Frontal cortex (tissue), 4 donors: Measurements from ENCODE around the gene HSPB9. TPM values are rescaled to one million over a fixed set of nuclear protein-coding genes. Genes with fewer than 3 reads are reported as not detected.
A peak's percentile ranks its signal among the peaks of the same experiment; 100 is the strongest.

Source experiments
- DNase-seq, 2 donors: peaks; one replicate each; pipeline ENCODE4 v3.0.0; 2012; ENCODE audit warnings: low spot score in 2 of 2
- FAIRE-seq: peaks from 2 replicates; lab custom pipeline; 2012; peaks lifted over from hg19 to GRCh38; lab: Jason Lieb, UNC
- total RNA-seq: library from RNA; depleted of rRNA; stranded (reverse); fragments of >200 nt; gene quantifications from one replicate; pipeline ENCODE4 v1.2.3, GENCODE V29; 2014
- donor health status: control.
- donor health status: control.
- donor health status: control.

Gene HSPB9
- total RNA-seq, 1 donor from 2014 or later, result under 0.01 TPM

- no peak for FAIRE-seq
- no peak for DNase-seq
Observed at GRCh38 chr17:42117397-42118125, 5.0 kb upstream of the HSPB9 start.

DNA sequence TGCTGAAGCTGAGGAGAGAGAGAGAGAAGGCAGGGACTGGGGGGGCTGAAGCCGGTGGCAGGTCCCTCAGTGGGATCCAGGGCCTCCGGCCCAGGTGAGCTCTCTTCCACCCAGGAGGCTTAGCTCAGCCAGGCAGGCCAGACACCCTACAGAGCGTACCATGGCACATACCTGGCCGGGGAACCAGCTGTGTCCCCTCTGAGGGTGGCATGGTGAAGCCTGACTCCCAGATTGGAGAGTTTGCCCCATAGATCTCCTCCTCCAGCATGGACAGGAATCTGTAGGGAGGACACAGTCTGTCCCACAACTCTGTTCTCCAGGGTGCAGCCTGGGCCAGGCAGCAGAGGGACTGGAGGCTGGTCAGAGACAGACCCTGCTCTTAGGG, 4.5 kb upstream of the HSPB9 start:
- FAIRE-seq (no peak), DNase-seq (no peak)

GRCh38 chr17:42118545-42118944, 4.1 kb upstream of the HSPB9 start:
- DNase-seq (no peak), FAIRE-seq (no peak)

- DNase-seq, result no peak
- no peak for FAIRE-seq
Observed at GRCh38 chr17:42119301-42119700, 3.3 kb upstream of the HSPB9 start.

- no peak for FAIRE-seq
- DNase-seq, result no peak
Observed at GRCh38 chr17:42120161-42120769, 2.3 kb upstream of the HSPB9 start.

GRCh38 chr17:42120770-42121769, 1.5 kb upstream of the HSPB9 start, which contains the start of gene KAT2A:
Gene KAT2A (minus strand): TSS chr17:42121367. CDS start chr17:42121304, 63 bp downstream.
- DNase-seq, result peak; percentile 96 to 97
- FAIRE-seq, result no peak

- FAIRE-seq, result no peak
- DNase-seq, result no peak
Observed at GRCh38 chr17:42124256-42124655, 1.7 kb downstream of the HSPB9 start.

GRCh38 chr17:42125565-42125964, 3.0 kb downstream of the HSPB9 start:
- no peak for FAIRE-seq
- no peak for DNase-seq

GRCh38 chr17:42126836-42127235, 4.2 kb downstream of the HSPB9 start:
- no peak for DNase-seq
- FAIRE-seq, result no peak

DNA sequence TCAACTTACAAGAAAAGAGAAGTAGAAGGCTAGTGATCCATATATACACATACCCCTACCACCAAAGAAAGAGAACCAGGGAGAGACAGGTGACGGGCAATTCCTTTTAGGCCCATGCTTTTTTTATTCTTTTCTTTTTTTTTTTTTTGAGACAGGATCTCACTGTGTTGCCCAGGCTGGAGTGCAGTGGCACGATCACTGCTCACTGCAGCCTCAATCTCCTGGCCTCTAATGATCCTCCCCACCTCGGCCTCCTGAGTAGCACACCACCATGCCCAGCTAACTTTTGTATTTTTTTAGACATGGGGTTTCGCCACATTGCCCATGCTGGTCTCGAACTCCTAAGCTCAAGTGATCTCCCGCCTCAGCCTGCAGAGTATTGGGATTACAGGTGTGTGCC, 4.8 kb downstream of the HSPB9 start:
- no peak for DNase-seq
- no peak for FAIRE-seq

GRCh38 chr17:42129109-42129837, 6.7 kb downstream of the HSPB9 start:
- no peak for FAIRE-seq
- no peak for DNase-seq

GRCh38 chr17:42130310-42130936, 7.8 kb downstream of the HSPB9 start:
- DNase-seq (no peak), FAIRE-seq (no peak)

GRCh38 chr17:42131232-42131631, 8.6 kb downstream of the HSPB9 start:
- DNase-seq (no peak), FAIRE-seq (no peak)

- no peak for DNase-seq
- no peak for FAIRE-seq
Observed at GRCh38 chr17:42131981-42132432, 9.4 kb downstream of the HSPB9 start.

- peak; percentile 59 to 63 for DNase-seq
- no peak for FAIRE-seq
Observed at GRCh38 chr17:42132941-42133340, 10.3 kb downstream of the HSPB9 start.

GRCh38 chr17:42133461-42134041, 10.9 kb downstream of the HSPB9 start:
- FAIRE-seq (no peak), DNase-seq (no peak)

- DNase-seq, result no peak
Observed at GRCh38 chr17:42135151-42135550, 12.5 kb downstream of the HSPB9 start.

DNA sequence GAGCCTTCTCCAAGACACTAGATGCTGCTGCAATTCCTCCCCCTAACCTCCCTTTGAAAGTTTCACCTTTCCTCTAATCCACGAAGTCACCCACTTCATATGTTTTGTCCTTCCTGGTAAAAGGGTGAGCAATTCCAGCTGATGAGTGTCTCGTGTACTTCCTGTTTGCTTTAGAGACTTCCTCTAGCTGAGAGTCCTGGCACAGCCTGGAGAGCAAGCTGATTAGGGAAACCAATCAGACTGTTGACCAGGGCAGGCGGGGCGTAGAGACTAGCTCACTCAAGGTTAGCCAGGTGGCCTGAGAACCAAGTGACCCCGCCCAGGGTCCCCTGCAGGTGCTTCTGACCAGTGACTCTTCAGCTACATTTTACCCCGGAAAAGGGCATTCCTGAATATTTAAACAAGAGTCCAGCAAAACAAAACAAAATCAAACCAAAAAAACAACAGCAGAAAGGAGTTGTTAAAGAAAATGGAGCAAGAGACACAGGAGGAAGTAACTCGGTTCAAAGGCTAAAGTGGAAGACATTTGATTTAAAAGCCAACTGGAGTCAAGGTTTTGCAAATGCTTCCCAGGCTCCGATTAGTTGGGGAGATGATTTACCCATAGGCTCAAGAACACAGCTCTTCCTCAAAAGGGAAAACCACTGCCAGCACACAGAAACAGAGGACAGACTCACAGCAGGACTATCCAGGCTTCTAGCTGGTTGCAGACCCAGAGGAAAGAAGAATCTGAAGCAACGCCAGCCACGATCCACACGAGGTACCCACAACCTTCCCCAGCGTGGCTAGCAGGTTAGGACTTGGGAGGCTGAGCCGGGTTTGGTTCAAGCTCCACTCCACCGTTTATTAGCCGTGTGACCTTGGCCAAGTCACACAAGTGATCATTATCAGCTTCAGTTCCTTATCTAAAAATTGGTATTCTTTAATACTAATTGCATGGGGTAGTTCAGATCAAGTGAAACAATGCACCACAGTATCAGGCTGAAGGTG, 13.4 kb downstream of the HSPB9 start:
- DNase-seq (no peak), FAIRE-seq (no peak)

More at GRCh38 chr17:42135151-42135550, 12.5 kb downstream of the HSPB9 start:
- no peak for FAIRE-seq
